D721Med (cell line): ENCODE data around the gene PHLDA2.
"Not testable (repeated sequence)": the region's sequence is repeated elsewhere in the genome, so short reads cannot be mapped to it uniquely, and the experiment has no call there.

ENCODE experiments used
- DNase-seq: peaks from one replicate; pipeline ENCODE4 v3.0.0; 2011; ENCODE audit warnings: low spot score; ENCODE audit not compliant: insufficient read length
- FAIRE-seq: peaks from 2 replicates; lab custom pipeline; 2011; peaks lifted over from hg19 to GRCh38; lab: Jason Lieb, UNC
- CTCF ChIP-seq: IDR thresholded peaks from 2 replicates; pipeline ENCODE4 v1.5.1; 2012; ENCODE audit warnings: mild to moderate bottlenecking, control low read depth; ENCODE audit not compliant: insufficient read depth; ENCODE audit errors: missing control alignments

Gene PHLDA2

GRCh38 chr11:2940147-2940920 lies 11.1 kb upstream of the PHLDA2 start:
- TF ChIP-seq CTCF, result no peak
- DNase-seq (no peak), FAIRE-seq (no peak)

GRCh38 chr11:2938458-2939418 lies 9.5 kb upstream of the PHLDA2 start:
- DNase-seq, FAIRE-seq: not testable (repeated sequence)

GRCh38 chr11:2937641-2938457 lies 8.6 kb upstream of the PHLDA2 start:
- FAIRE-seq, DNase-seq: not testable (repeated sequence)

DNA sequence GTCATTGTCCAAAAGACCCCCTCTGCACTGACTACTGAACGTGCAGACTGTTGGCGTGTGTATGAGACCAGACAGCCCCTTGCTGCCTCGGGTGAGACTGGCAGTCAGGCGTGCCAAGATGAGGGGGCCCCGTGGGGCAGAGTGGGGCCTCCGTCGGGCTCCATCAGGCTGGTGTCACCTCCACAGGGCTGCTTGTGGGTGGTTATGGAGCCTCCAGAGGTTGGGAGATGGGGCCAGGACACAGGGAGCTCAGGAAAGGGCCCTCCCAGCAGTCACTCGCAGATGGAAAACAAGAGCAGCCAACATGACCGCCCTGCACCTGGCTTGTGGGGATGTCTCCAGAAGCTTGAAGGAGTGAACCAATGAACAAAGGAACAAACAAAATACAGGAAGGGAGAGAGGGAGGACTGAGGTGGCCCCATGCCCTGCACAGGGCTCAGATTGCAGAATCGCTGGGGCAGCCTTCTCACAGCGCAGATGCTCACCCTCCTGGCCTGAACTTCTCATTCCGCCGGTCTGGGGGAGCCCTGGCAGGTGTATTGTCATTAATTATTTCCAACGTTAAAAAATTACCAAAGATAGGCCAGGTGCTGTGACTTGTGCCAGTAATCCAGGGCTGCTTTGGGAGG lies 5.5 kb upstream of the PHLDA2 start:
- DNase-seq (no peak), FAIRE-seq (no peak)
- TF ChIP-seq CTCF, result no peak

DNA sequence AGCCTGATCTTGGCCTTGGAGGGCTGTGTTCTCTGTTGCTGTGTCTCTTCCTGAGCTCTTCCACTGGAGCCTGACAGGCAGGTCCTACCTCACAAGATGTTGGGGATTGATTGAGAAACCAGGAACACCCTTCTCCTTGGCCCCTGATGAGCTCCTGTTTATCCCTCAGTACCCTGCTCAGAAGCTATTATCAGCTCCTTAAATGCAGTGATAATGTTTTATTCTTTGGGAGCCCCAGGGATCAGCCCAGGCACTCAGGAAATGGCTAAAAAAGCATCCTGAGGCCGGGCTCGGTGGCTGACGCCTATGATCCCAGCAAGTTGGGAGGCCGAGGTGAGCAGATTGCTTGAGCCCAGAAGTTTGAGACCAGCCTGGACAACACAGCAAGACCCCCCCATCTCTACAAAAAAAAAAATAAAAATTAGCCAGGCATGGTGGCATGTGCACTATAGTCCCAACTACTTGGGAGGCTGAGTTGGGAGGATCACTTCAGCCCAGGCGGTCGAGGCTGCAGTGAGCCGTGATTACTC lies 4.9 kb upstream of the PHLDA2 start:
- FAIRE-seq (no peak), DNase-seq (no peak)
- no peak for TF ChIP-seq CTCF

GRCh38 chr11:2933375-2934020 lies 4.3 kb upstream of the PHLDA2 start:
- DNase-seq, result no peak
- no peak for FAIRE-seq
- TF ChIP-seq CTCF, result no peak

- DNase-seq, result no peak
- FAIRE-seq, result no peak
- TF ChIP-seq CTCF, result no peak
Measured at GRCh38 chr11:2932850-2933251, 3.6 kb upstream of the PHLDA2 start.
